PC-3 (cell line): ENCODE measurements around the gene CRNKL1.

Experiments used
- CTCF ChIP-seq: fragments of 300-600 bp; sonication (generic); conservative IDR thresholded peaks from 2 replicates; pipeline ENCODE4 v1.5.1; 2017; ENCODE audit warnings: antibody characterized with exemption, low read depth, mild to moderate bottlenecking, low read length
- EZH2 ChIP-seq: fragments of 300-600 bp; sonication (generic); IDR thresholded peaks from one replicate; pipeline ENCODE4 v1.6.1; 2017; ENCODE audit warnings: antibody characterized with exemption, mild to moderate bottlenecking, low read length; ENCODE audit not compliant: unreplicated experiment
- EZH2phosphoT487 ChIP-seq: fragments of 300-600 bp; sonication (generic); IDR thresholded peaks from 2 replicates; pipeline ENCODE4 v1.6.1; 2018; ENCODE audit warnings: mild to moderate bottlenecking, antibody characterized with exemption, low read length, borderline replicate concordance

DNA sequence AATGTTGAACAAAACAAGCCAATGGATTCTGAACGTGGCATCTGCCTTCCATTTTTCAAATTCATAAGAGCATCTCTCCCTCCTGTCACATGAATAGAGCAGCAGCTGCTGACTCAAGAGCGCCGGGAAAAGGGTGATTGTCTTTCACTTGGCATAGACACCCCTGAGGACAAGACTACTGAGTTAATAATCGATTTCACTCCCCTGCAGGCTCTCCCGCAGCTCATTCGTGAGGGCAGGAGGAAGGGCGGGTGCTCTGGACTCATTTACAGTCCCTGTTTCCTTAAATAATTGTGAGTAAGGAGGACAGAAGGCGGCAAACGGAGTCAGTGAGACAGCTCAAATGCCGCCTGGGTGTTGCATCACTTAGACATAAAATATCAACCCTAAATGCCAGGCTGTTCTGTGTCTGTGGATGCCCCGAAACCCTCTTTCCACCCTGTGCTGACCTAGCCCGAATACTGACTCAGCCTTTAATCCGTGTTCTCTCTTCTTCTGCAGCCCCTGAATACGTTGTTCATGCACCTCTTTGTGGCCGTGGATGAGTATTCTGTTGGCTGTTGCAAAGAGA is 21.6 kb upstream of the CRNKL1 start:
- TF ChIP-seq CTCF (no peak), EZH2 (no peak), EZH2phosphoT487 (no peak)
